Choroid plexus epithelial cell (primary cell): Measurements from ENCODE around the gene S100A8.

Source experiments
- DNase-seq: peaks from one replicate; pipeline ENCODE4 v3.0.0-alpha.2; 2010; ENCODE audit warnings: low read depth
- H3K4me3 ChIP-seq: 2 replicates; pipeline ENCODE4 v1.5.1; 2011; ENCODE audit warnings: low read depth, mild to moderate bottlenecking, control low read depth, low read length, moderate library complexity
- CTCF ChIP-seq: conservative IDR thresholded peaks from 2 replicates; pipeline ENCODE4 v1.5.1; 2011; ENCODE audit warnings: low read depth, mild to moderate bottlenecking, control low read depth, inconsistent platforms, low read length, moderate library complexity

Gene S100A8

DNA sequence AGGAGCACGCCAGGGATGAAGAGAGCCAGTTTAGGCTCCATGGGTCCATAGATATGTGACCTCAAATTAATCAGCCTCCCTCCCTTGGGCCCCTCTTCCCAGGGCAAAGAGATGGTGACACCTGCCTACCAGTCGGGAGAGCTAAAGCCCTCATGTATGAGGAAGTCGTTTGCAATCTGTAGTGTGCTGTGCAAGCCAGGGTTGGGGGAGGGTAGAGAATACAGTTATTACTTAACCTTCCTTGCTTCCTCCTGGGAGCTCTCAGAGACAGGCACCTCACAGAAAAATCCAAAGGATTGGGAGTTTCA lies 46.2 kb downstream of the S100A8 start:
- DNase-seq: no peak

DNA sequence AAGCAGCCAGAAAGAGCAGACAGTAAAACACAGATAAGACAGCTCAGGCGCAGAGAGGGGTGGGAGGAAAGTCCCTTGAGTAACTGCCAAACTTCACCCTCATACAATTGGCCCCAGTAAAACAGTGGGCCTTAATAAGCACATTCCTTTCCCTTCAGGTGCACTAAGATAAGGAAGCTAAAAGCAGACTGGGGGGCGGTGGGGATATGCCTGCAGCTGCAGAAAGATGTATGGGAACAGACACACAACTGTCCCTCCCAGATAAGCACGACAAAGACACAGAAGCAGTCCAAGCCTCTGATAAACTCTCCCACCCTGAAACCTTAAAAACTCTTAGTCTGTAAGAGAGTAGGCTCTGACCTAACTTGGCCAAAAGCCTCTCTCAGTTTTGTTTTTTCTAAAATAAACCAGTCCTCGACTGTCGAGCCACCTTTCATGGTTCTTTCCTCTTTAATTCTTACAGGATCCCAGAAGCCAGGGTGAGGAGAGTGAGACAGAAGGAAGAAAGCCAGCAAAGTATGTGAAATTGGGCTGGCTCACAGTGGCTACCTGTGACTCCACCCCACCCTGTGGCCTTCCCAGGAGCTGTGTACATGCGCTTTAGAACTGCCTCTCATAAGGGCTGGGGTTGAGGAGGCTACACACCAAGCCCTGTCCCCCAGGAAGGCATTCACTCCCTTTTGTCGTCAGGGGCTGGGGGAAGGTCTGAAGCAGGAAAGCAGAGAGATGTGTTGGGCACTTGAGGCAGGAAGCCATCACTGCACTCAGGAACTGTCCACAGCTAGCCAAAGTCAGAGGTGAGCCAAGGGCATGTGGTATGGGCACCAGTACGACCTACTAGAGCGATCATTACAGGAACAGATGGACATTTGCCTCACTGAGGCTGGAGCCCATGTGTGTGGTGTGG lies 46.8 kb downstream of the S100A8 start:
- no peak for DNase-seq
- TF ChIP-seq CTCF: no peak
- no peak overlapping the region for H3K4me3 ChIP-seq

More for the DNA sequence above, 46.2 kb downstream of the S100A8 start:
- TF ChIP-seq CTCF: no peak
- H3K4me3 ChIP-seq: no peak overlapping the region

- TF ChIP-seq CTCF: no peak
- no peak for DNase-seq
- H3K4me3 ChIP-seq: no peak overlapping the region
These were observed 47.7 kb downstream of the S100A8 start for GRCh38 chr1:153343040-153343681.

DNA sequence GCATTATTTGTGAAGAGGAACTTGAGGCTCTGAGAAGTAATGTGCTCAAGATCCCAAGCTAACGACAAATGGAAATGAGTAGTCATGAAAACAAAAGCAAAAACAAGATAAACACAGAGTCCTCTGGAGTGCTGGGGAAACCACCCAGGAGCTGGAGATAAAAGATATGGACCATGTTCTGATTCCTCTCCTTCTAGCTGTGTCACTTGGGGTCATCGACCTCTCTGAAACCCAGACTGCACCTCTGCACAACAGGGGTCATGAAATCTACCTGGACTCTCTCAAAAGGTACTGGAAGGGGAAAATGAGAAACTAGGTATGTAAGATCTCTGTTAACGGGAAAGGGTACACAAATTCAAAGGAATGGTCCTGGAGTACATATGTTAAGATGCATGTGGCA lies 48.7 kb downstream of the S100A8 start:
- TF ChIP-seq CTCF: no peak
- DNase-seq: no peak
- H3K4me3 ChIP-seq: no peak overlapping the region

DNA sequence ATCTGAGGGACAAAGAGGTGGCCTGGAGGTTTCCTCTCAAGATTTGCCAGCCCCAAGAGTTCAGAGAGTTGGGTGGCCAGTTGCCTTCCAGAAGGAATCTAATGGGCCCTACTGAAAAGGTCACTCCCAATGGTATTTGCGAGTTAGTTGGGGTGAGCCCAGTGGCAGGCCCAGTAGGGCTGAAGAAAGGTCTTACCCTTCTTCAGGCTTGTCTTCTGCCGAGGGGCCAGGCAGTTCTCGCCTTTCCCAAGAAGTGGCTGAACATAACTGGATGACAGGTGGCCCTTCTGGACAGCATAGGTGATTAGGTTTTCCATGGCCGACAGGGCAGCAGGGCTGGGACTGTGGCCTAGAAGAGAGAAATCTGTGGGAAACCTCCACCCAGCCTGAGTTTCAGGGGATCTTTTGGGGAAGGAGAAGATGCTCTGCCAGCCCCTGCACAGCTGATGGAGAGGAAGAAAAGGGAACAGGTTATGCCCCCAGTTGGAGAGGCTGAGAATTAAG lies 49.4 kb downstream of the S100A8 start:
- DNase-seq: no peak
- no peak for TF ChIP-seq CTCF

DNA sequence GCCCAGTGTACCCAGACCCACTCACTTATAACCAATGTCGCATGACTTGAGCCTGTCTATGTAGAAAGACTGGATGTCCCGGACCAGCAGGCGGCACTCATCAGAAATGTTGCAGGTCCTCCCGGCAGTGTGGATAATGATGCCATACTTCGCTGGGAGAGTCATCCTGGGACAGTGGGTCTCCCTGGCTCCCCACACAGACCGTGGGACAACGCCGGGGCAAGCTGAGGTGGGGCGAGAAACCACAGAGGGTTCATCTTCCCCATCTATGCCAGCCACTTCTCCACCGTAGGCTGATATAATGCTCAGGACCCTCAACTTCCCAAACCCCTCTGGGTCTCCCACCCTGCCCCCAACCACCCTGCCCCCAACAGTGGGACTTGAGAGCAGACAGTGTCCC lies 50.5 kb downstream of the S100A8 start:
- TF ChIP-seq CTCF: no peak
- no peak overlapping the region for H3K4me3 ChIP-seq
- no peak for DNase-seq

More for the DNA sequence above, 49.4 kb downstream of the S100A8 start:
- no peak overlapping the region for H3K4me3 ChIP-seq
